Measurements from ENCODE around the gene SORCS3.

DNA sequence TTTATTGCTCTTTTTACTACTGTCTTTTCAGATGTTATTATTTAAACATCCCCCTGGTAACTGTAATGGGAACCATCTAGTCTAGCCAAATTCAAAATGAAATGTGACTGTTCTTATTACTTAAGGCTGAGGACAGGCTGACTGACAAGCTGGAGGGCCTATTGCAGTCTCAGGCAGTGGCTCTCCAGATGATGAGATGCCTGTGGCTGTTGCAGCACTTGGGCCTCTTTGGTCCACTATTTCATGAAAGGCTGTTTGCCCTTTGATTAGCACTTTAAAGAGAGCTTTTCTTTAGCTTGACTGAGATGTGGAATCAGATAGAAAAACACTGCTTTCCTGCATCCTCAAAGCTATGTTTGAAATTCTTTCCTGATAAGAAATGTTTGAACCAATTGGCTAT is 540.5 kb downstream of the SORCS3 start:
- no peak for TF ChIP-seq IRF2 (CRISPR knock-in tag; IDR thresholded peaks at IDR 0.05; ENCODE audit: borderline replicate concordance, low read depth)
- TF ChIP-seq, protein P1, sequence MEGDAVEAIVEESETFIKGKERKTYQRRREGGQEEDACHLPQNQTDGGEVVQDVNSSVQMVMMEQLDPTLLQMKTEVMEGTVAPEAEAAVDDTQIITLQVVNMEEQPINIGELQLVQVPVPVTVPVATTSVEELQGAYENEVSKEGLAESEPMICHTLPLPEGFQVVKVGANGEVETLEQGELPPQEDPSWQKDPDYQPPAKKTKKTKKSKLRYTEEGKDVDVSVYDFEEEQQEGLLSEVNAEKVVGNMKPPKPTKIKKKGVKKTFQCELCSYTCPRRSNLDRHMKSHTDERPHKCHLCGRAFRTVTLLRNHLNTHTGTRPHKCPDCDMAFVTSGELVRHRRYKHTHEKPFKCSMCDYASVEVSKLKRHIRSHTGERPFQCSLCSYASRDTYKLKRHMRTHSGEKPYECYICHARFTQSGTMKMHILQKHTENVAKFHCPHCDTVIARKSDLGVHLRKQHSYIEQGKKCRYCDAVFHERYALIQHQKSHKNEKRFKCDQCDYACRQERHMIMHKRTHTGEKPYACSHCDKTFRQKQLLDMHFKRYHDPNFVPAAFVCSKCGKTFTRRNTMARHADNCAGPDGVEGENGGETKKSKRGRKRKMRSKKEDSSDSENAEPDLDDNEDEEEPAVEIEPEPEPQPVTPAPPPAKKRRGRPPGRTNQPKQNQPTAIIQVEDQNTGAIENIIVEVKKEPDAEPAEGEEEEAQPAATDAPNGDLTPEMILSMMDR (IDR thresholded peaks at IDR 0.05), result no peak
- TF ChIP-seq ZNF416 (CRISPR knock-in tag; IDR thresholded peaks at IDR 0.05), result no peak
- TF ChIP-seq, protein P2, sequence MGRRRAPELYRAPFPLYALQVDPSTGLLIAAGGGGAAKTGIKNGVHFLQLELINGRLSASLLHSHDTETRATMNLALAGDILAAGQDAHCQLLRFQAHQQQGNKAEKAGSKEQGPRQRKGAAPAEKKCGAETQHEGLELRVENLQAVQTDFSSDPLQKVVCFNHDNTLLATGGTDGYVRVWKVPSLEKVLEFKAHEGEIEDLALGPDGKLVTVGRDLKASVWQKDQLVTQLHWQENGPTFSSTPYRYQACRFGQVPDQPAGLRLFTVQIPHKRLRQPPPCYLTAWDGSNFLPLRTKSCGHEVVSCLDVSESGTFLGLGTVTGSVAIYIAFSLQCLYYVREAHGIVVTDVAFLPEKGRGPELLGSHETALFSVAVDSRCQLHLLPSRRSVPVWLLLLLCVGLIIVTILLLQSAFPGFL (CRISPR knock-in tag; IDR thresholded peaks at IDR 0.05; ENCODE audit: borderline replicate concordance), result no peak
- TF ChIP-seq SMAD3 (CRISPR knock-in tag; IDR thresholded peaks at IDR 0.05; ENCODE audit: borderline replicate concordance), result no peak

Measured in WTC11 (cell line).